GM10847 (cell line): ENCODE measurements around the gene KCTD10.

Source experiments
- POLR2A ChIP-seq: IDR thresholded peaks from 2 replicates; pipeline ENCODE4 v1.6.1; 2011; ENCODE audit not compliant: insufficient read length; ENCODE audit errors: extremely low read depth

The KCTD10 gene, protein sequence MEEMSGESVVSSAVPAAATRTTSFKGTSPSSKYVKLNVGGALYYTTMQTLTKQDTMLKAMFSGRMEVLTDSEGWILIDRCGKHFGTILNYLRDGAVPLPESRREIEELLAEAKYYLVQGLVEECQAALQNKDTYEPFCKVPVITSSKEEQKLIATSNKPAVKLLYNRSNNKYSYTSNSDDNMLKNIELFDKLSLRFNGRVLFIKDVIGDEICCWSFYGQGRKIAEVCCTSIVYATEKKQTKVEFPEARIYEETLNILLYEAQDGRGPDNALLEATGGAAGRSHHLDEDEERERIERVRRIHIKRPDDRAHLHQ

DNA sequence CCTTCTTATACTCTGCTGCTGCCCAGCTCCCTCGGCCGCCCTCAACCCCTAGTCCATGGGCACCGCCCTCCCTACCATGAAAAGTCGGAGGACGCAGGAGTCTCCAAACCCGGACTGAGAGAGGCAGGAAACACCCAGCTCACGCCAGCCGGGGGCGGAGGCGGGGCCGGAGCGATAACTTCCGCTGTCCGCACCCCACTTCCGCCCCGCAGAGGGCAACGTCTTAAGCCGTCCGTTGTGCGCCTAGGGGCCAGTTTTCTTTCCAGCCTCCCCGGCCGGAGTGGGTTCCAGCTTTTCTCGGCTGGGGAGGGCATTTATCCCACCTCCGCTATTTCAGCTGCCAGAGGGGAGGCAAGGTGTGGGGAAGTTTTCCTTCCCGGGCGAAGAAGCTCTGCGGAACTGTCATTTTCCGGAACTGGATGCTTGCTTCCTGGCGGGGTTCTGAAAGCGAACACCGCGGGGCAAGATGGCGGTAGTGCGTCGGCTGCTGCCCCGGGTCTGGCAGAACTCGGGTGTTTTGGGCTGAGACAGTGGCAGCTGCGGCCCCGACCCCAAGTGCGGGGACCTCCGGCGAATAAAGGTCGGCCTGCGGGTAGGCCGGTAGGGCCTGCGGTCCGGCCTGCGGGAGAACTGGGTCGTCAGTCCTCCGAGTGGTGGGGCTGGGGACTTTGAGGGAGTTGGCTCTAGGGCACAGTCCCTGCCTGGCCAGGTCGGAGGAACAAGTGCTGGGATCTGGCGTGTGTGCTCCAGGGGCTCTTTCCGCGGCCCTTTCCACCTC is at the start of gene KCTD10, which contains the start of gene UBE3B:
Gene KCTD10, minus strand, starts transcription at position 116 of the 778 bp plus-strand sequence. Its CDS starts 38 bp downstream, at position 78.
Gene UBE3B, plus strand, starts transcription at position 450 of the 778 bp plus-strand sequence. CDS start 5,918 bp downstream, outside the sequence.
- TF ChIP-seq POLR2A, result peak; percentile 72

DNA sequence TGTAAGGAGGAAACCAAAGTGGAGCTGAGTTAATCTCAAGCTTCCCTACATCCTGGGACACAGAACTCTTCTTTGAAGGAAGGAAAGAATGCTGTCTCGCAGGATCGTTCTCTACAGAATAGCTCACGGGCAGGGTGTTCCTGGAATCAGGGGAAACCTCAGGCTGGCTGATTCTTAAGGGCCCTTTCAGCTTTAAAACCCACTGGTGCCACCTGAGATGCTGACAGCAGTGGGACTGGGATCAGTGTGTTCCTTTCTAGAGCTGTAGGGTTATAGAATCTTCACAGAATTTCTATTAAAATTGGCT is 48.1 kb upstream of the KCTD10 start:
- no peak for TF ChIP-seq POLR2A

DNA sequence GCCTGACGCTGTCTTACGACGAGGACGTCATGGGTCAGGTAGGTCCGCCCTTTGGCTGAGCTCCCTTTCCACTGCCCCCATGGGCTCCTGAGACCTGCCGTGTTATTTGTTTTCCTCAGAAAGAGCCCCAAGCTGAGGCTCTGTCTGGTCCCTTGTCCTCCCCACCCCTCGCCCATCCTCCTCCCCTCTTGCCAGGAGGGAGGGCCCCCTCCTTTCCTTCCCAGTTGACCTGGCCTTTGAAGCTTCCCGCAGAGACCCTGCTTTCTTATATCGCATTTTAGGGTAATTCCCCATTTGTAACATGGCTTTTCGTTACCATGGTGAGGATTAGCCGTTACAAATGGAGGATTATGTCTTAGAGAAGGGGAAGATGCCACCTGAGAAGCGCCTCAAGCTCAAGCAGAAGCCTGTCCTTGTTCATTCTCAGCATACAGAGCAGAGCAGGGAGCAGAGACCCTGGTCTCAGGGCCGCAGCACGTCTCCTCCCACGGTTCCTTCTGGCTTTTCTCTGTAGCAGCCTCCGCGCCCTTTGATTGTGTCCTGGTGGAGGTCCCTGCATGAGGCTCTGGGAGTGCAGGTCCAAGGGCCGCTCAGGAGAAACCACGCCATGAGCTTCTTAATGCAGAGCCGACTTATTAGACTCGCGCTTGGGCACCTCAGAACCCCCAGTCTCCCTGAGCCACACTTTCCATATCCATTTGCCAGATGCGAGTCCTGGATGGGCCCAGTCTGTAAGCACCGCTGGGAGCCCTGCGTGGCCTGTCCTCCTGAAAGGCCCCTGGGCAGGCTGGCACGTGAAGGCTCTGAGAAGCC is 47.6 kb upstream of the KCTD10 start:
- no peak for TF ChIP-seq POLR2A

DNA sequence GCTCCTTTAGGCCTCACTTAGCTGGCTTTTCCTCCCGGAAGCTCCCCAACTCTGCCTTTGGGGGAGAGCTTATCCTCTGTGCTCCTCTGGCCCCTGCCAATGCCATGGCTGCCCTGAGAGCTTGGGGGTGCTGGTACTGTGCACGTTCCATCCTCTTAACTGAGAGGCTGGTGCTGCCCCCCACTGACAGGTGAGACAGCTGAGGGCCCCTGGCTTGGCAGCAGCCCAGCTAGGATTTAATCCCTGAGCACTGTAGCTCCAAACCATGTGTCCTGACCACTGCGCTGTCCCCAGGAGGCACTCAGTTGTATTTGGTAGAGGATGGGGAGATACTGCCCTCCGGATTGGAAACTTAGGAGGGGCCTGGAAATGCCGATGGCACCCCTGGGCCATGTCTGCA is 46.4 kb upstream of the KCTD10 start:
- no peak for TF ChIP-seq POLR2A

DNA sequence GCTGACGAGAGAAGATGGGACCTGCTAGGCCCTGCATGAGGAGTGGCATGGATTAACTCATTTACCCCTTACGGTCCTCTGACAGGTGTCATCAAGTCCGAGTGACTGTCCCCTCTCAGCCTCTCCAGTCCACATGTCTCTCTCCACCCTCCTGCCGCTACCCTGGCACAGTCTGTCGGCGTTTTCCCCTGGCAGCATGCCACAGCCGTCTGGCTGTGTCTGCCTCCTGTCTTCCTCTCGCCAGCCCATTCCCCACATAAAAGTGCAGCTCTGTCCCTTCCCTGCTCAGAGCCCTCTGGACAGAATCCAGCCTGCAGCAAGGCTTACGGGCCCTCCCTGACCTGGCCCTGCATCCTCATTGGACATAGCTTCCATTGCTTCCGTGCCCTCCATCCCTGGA is 46.0 kb upstream of the KCTD10 start:
- no peak for TF ChIP-seq POLR2A

DNA sequence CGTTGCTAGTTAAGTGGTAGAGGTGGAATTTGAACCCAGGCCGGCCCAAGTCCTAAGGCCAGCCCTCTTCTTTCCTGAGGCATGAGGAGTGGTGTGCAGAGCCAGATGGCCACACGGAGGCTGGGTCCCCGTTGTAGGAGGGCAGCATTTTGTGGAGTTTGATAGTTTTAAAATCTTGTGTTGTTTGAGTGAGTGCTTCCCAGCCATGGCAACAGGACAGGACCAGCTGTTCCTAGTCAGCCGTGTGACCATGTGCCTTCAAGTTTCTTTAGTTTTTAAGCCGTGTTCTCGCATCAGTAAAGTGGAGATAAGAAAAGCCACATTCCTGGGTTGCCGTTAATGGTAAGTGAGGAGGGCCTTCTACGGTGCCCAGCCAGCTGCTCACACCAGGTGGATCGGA is 44.7 kb upstream of the KCTD10 start:
- no peak for TF ChIP-seq POLR2A

DNA sequence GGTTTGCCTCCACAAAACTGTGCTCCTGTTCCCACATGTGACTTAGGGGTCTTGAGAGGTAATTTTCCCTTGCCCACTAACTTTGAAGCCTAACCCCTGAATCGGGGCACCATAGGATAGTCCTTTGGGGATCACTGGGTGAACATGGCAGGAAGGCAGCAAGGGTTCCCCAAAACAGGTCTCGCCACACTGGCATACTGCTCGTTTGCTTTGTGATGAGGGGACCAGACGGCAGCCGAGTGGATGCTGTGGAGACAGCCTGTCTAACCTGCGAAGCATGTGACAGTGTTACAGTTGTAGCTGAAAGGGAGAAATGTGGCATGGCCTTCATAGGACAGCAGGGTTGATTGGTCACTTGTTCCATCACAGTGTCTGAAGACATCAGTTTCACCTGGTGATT is 42.7 kb upstream of the KCTD10 start:
- TF ChIP-seq POLR2A, result no peak

DNA sequence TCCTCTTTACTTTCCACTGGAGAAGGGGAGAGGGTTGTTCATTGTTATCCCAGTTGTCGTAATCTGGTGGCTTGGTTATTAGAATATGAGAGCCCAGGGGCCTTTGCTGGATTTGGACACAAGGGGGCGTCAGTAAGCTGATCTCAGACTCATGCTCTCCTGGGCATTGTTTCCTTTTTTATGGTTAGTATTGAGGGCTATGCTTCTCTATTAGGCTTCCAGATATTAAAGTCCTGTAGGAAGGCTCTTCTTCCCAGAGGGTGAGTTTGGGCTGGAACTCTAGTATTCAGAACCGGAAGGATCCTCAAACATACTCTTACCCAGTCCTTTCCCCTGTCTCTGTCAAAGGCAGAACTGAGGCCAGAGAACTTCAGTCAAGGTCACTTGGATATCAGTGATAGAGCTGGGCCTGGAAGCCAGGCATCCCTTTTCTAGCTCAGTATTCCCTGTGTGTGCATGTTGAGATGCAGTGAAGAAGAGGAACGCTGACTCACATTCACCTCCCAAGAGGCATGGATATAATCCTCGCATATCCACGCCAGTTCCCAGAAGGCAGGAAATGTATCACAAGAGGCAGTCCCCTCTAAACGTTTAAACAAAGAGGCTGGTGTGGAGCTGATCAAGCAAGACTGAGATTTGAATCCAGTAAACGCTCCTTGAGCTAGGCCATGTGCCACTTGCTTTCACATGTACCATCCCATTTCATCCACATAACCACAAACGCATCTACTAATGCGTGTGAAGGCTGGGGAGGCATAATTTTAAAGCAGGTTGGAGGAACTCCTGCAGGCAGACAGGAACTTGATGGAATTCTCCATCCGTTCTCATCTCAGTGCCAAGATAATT is 41.9 kb upstream of the KCTD10 start:
- no peak for TF ChIP-seq POLR2A

DNA sequence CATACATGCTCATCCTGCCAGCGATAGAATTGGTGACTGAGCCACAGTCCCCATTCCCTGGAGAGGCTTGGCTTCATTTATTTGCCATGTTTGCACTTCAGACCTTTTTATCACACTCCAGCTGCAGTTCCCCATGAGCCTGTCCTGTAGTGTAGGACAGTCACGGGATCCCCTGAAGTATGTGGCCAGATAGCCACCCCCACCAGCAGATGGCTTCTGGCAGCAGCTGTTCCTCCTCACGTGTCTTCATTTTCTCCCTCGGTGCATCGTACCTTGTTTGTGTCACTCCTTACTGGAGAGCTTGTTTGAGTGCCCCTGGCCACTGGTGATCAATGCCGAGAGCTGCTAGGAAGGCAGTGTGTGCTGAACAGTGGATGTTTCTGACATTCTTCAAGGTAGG is 40.5 kb upstream of the KCTD10 start:
- TF ChIP-seq POLR2A, result no peak

DNA sequence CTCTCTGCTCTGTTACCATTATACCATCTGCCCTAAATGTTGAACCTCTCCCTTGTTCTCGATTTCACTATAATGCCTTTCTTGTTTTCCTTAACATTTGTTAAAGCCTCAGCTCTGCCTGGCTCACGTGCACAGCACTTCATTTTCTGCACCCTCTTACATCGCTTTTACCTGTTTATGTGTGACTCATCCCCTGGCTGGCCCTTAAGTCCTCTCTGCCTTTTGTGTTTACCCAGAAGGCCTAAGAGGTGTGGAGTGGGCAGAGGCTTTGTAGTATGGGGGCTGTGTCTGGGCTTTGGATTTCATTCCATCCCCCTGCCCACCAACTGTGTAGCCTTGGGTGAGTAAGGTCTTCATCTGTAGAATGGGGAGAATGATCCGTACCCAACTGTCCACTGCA is 36.9 kb upstream of the KCTD10 start:
- no peak for TF ChIP-seq POLR2A

DNA sequence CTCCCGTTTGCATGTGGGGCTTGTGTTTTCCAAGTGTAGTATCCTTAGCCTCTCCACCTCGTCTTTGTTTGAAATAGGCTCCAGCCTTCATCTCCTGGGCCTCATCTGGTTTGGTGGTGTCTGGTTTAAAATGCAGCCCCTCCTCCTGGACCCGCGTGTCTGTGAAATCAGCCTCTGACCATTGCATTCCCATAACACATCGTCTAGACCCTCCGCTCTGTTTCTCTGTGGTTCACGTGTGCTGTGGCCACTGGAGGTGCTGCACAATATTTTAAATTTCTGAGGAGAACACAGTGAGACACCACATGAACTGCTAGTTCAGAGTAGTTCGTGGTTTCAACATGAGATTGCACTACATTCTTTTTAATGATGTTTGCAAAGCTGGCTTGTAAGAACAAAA is 36.0 kb upstream of the KCTD10 start:
- TF ChIP-seq POLR2A, result no peak

DNA sequence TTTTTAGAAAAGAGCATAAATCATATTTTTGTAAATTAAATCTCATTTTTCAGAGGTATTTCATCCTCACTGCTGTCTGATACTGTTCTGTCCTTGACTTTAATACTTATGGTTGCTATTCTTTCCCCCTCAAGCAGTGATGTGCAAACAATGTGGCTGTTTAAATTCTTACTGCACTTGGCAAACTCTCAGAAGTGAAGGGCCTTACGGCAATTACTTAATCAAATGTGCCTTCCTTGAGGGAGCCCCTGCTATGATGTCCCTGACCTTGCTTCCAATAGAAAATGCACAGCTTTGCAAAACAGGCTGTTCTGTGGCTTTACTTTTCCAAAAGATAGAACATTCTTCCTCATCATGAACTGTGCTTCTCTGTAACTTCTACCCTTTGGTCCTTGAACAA is 35.5 kb upstream of the KCTD10 start:
- no peak for TF ChIP-seq POLR2A

DNA sequence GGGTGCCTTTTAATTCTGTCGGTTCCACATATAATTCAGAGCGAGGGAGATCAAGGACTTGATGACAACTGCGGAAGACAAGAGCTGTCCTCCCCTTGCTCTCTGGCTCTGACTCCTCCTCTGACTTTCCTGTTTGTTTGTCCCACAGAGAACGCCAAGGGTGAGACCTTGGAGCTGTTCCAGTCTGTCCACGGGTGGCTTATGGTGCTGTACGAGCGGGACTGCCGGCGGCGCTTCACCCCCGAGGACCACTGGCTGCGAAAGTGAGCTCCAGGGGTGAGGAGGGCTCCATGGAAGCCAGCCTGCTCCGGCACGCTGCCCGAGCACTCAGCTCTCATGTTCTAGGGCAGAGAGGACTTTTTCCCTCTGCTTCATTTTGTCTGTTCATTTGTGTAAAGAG is 33.1 kb upstream of the KCTD10 start:
- no peak for TF ChIP-seq POLR2A

DNA sequence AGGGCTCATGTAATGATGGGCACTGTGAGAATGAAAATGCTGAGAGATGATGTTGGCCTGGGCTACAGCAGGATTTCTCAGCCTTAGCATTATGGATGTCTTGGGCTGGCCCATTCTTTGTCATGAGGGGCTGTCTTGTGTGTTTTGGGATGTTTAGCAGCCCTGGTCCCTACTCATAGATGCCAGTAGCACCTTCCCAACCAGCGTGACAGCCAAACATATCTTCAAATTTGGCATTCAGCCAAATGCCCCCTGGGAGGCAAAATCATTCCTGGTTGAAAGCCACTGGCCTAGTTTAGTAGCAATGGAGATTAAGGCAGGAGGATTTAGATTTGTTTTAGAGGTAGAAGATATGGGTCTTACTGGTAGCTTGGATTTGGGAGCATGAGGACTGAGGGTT is 27.0 kb upstream of the KCTD10 start:
- TF ChIP-seq POLR2A, result no peak

DNA sequence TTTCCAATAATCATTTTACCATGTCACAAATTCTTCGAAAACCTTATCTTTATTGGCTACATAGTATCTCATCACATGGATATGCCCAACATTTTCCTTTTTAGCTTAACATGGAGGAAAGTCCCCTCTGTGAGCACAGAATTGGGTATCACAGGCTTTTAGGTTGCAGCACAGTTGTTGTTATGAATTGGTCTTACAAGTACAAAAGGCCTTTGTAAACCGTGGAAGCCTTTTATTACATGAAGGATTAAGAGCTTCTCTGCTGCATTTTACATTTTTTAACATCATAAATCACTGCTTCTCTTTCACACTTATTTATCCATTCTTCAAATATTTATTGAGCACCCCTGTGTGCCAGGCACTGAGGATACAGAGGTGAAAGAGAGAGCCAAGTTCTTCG is 26.5 kb upstream of the KCTD10 start:
- TF ChIP-seq POLR2A, result no peak

DNA sequence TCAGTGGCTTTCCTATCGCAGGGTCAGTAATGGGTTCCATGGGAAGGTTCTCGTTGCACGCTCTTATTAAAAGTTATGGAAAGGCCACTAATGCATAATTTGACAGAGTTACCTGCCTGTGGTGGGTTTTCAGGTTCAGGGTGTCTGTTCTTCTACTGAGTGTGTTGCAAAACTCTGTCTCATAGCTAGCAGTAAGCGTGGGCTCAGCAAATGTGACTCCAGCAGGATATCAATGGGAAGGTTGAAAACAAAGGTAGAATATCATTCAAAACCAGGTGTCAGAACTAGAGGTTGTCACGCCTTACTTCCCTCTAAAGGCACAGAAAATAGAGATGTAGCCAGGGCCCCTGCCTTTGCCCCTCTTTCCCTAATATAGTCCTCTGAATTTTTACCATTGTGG is 25.2 kb upstream of the KCTD10 start:
- TF ChIP-seq POLR2A, result no peak

DNA sequence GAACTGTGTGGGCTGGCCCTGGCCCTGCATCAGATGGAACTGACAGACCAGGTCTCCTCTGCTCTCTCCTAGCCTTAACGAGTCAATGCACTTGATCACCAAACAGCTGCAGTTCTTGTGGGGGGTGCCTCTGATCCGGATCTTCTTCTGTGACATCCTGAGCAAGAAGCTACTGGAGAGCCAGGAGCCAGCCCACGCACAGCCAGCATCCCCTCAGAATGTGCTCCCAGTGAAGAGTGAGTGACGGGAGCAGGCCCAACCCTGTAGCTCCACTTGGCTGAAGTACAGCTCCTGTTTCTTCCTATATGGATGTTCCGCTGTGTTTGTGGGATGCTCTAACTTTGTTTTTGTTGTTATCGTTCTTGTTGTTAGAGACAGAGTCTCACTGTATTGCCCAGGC is 24.2 kb upstream of the KCTD10 start:
- TF ChIP-seq POLR2A, result no peak
